ENCODE measurements around the gene CADM2. TPM values are rescaled to one million over a fixed set of nuclear protein-coding genes. Genes with fewer than 3 reads are reported as not detected.
"Not testable (repeated sequence)": the region's sequence is repeated elsewhere in the genome, so short reads cannot be mapped to it uniquely, and the experiment has no call there.

The CADM2 gene
- total RNA-seq, 1 donor from 2014 or later, result 4.4 TPM

DNA sequence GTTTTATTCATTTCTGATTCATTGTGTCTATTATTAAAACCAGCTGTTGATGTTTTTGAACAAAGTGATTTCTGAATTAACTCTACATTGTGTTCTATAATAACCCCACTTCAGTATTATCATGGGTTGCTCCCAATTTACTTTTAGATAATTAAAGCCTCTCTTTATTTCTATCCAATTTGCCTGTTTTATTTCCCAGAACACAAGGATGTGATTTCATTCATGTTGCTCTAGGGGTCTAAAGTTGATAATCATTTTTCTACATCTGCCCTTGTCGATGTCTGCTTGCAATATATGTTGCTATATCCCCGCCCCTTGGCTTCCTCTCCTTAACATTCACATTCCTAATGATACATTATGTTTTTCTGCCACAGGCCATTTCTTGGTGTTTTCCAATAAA is 747.3 kb downstream of the CADM2 start:
- Mint-ChIP-seq H3K36me3 (ENCODE audit: insufficient read depth) (no peaks in the 10 kb centered on the region), H3K27me3 (no peaks in the 10 kb centered on the region), H3K9me3 (ENCODE audit: low read depth) (no peaks in the 10 kb centered on the region), H3K4me1 (ENCODE audit: low read depth) (peaks cover 4% of the 10 kb centered on the region), H3K27ac (no peak overlapping the region), H3K4me3 (ENCODE audit: low read depth) (no peak overlapping the region)
- TF ChIP-seq, protein P1, sequence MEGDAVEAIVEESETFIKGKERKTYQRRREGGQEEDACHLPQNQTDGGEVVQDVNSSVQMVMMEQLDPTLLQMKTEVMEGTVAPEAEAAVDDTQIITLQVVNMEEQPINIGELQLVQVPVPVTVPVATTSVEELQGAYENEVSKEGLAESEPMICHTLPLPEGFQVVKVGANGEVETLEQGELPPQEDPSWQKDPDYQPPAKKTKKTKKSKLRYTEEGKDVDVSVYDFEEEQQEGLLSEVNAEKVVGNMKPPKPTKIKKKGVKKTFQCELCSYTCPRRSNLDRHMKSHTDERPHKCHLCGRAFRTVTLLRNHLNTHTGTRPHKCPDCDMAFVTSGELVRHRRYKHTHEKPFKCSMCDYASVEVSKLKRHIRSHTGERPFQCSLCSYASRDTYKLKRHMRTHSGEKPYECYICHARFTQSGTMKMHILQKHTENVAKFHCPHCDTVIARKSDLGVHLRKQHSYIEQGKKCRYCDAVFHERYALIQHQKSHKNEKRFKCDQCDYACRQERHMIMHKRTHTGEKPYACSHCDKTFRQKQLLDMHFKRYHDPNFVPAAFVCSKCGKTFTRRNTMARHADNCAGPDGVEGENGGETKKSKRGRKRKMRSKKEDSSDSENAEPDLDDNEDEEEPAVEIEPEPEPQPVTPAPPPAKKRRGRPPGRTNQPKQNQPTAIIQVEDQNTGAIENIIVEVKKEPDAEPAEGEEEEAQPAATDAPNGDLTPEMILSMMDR (IDR thresholded peaks at IDR 0.05; ENCODE audit: unreplicated experiment), result no peak
- no peak for DNase-seq (ENCODE audit: low spot score, unreplicated experiment)

DNA sequence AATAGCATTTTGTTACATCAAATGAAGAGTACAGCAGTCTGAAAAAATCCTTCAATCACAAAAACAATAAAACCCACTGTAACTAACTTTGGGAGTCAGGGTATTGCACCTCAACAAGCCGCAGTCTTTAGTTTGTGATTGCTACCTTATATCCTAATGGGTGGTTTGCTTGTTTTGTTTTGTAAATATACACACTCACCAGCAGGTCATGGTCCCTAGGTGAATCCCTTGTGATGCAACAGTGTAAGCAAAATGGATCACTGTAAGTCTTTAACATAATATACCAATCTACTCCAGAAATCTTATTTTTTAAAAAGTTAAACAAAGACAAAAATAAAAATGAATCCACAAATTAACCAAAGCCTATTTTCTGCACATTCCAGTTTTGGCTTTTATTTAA is 749.5 kb downstream of the CADM2 start:
- not testable (repeated sequence) for DNase-seq (ENCODE audit: low spot score, unreplicated experiment); H3K27ac Mint-ChIP-seq; H3K4me3 Mint-ChIP-seq (ENCODE audit: low read depth); H3K9me3 Mint-ChIP-seq (ENCODE audit: low read depth); H3K36me3 Mint-ChIP-seq (ENCODE audit: insufficient read depth); H3K27me3 Mint-ChIP-seq; H3K4me1 Mint-ChIP-seq (ENCODE audit: low read depth)

DNA sequence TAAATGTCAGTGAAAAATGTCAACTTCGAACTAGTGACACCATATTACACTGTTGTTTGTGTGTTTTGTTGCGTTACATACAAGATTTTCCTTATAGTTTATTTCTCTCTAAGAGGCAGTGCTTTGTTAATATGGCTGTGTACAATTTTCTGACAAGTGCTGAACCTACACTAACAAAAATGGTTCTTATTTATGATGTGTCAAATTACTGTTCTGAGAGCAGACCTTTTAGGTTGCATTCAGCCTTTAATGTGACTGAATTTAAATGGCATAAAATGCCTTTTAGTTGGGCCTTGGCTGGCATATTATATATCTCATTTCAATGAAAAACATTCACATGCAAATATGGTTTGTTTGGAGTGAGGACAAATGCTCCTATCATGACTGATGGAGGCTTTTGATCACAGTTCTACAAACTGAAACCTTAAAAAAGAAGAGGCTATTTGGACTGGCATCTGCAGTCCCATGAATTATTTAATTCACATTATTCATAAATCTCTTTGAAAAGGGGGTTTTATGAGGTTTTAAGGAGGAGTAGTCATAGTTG is 750.6 kb downstream of the CADM2 start:
- Mint-ChIP-seq H3K36me3 (ENCODE audit: insufficient read depth) (no peaks in the 10 kb centered on the region), H3K4me3 (ENCODE audit: low read depth) (no peak overlapping the region), H3K4me1 (ENCODE audit: low read depth) (no peaks in the 10 kb centered on the region), H3K27ac (no peak overlapping the region), H3K27me3 (no peaks in the 10 kb centered on the region), H3K9me3 (ENCODE audit: low read depth) (no peaks in the 10 kb centered on the region)
- DNase-seq (ENCODE audit: low spot score, unreplicated experiment), result no peak
- TF ChIP-seq, protein P1 (IDR thresholded peaks at IDR 0.05; ENCODE audit: unreplicated experiment), result no peak

DNA sequence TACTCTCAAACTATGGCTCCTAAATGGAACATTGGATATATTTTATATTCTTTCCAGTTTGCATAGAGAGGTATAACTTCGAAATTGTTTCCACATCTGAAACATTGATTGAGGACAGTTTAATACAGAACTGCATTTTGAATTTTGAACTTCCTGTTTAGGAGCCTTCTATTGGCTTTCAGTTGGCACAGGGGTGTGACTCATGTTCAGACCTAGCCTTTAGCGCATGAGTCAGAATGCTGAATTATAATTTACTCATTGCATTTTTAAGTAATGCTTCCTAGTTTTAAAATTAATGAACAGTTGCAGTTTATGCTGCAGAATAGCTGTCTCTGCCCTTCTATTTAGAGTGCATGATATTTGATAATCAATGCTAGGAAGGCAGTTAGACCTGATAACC is 751.7 kb downstream of the CADM2 start:
- DNase-seq (ENCODE audit: low spot score, unreplicated experiment), result no peak
- Mint-ChIP-seq H3K4me1 (ENCODE audit: low read depth) (no peaks in the 10 kb centered on the region), H3K9me3 (ENCODE audit: low read depth) (peaks cover 3% of the 10 kb centered on the region), H3K27ac (no peak overlapping the region), H3K4me3 (ENCODE audit: low read depth) (no peak overlapping the region), H3K36me3 (ENCODE audit: insufficient read depth) (no peaks in the 10 kb centered on the region), H3K27me3 (no peaks in the 10 kb centered on the region)
- TF ChIP-seq, protein P1 (IDR thresholded peaks at IDR 0.05; ENCODE audit: unreplicated experiment), result no peak

DNA sequence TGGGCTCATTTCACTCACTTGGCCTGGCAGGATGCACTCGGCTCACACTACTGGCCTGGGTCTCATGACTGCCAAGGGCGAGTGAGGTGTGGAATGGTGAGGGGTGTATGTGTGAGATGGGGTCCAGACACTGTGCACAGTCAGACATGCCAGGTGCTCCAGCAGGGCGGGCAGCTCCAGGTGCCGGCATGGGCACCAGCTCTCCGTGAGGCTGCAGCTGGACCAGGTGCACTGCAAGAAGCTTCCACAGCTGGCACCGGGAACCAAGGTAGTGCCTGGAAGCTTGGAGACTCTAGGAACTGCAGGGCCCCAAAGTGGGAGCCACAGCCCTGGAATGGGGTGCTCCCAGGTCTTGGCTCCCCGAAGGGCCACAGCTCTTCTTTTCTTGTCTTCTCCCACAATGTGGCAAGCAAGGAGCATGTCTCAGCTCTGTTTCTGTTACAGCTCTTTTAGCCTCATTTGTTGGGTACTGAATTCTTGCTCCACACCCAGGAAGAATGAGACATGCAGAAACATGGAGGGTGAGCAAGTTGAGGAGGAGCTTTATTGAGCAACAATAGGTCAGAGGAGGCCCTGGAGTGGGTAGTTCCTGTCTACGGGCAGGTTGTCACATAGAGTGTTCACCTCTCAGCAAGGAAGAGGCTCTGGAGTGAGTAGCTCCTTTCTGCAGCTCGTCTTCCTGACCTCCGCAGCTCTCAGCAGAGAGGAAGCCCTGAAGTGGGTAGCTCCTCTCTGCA is 762.8 kb downstream of the CADM2 start:
- no peak for DNase-seq (ENCODE audit: low spot score, unreplicated experiment)
- Mint-ChIP-seq H3K27ac (no peak overlapping the region), H3K27me3 (no peaks in the 10 kb centered on the region), H3K4me1 (ENCODE audit: low read depth) (no peaks in the 10 kb centered on the region), H3K36me3 (ENCODE audit: insufficient read depth) (no peaks in the 10 kb centered on the region), H3K9me3 (ENCODE audit: low read depth) (peaks cover 7% of the 10 kb centered on the region), H3K4me3 (ENCODE audit: low read depth) (no peak overlapping the region)
- TF ChIP-seq, protein P1 (IDR thresholded peaks at IDR 0.05; ENCODE audit: unreplicated experiment), result no peak

DNA sequence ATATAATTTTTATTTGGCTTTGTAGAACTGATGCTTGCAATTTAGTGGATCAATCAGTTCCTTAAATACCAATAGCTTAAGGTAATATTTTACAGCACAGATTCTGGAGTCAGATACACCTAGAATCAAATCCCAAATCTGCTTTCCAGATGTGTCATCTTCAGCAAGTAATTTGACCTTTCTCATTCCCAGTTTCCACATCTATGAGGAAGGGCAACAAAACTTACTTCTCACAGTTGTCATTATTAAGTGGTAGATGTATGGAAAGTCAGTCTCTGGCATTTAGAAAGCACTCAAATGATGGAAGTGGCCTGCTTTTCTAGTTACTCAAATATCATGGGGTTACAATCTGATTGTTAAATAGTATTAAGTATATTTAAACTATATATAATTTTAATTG is 767.0 kb downstream of the CADM2 start:
- DNase-seq (ENCODE audit: low spot score, unreplicated experiment), result no peak
- no peak overlapping the region for H3K27ac Mint-ChIP-seq
- no peaks in the 10 kb centered on the region for H3K27me3 Mint-ChIP-seq
- no peaks in the 10 kb centered on the region for H3K4me1 Mint-ChIP-seq (ENCODE audit: low read depth)
- peaks cover 7% of the 10 kb centered on the region for H3K9me3 Mint-ChIP-seq (ENCODE audit: low read depth)
- no peak overlapping the region for H3K4me3 Mint-ChIP-seq (ENCODE audit: low read depth)
- TF ChIP-seq, protein P1 (IDR thresholded peaks at IDR 0.05; ENCODE audit: unreplicated experiment), result no peak
- H3K36me3 Mint-ChIP-seq (ENCODE audit: insufficient read depth), result no peaks in the 10 kb centered on the region
